ENCODE measurements around the gene PDE3B. TPM values are rescaled to one million over a fixed set of nuclear protein-coding genes. Genes with fewer than 3 reads are reported as not detected.
A peak's percentile ranks its signal among the peaks of the same experiment; 100 is the strongest.
"Not testable (repeated sequence)": the region's sequence is repeated elsewhere in the genome, so short reads cannot be mapped to it uniquely, and the experiment has no call there.

Gene PDE3B
- total RNA-seq = 10 to 100 TPM; 17.4 to 64.6 TPM

DNA sequence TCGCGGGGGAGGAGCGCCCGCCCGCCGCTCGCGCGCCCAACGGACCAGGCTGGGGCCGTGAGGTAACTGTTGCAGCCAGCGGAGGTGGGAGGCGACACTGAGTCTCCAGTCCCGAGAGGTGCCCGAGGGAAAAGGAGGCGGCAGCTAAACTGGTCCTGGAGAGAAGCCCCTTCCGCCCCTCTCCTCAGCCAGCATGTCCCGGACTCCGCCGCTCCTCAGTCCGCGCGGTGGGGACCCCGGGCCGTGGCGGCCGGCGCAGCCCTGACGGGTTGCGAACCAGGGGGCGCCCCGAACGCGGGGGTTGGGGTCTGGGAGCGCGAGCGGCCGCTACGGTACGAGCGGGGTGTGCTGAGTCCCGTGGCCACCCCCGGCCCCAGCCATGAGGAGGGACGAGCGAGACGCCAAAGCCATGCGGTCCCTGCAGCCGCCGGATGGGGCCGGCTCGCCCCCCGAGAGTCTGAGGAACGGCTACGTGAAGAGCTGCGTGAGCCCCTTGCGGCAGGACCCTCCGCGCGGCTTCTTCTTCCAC lies at the start of gene PDE3B:
Gene PDE3B, plus strand, starts transcription at position 108 of the 529 bp plus-strand sequence. Its CDS starts 272 bp downstream, at position 380.
- intact Hi-C loops (cut with DNase I) = no loop called here
- 0% methylated on average over 57 of the region's 59 CpGs; no CpG with 5 or more reads in 1 of the 2 donors for WGBS, 2 donors
- H3K9me3 ChIP-seq = no peaks in the 10 kb centered on the region
- TF ChIP-seq, protein P1, sequence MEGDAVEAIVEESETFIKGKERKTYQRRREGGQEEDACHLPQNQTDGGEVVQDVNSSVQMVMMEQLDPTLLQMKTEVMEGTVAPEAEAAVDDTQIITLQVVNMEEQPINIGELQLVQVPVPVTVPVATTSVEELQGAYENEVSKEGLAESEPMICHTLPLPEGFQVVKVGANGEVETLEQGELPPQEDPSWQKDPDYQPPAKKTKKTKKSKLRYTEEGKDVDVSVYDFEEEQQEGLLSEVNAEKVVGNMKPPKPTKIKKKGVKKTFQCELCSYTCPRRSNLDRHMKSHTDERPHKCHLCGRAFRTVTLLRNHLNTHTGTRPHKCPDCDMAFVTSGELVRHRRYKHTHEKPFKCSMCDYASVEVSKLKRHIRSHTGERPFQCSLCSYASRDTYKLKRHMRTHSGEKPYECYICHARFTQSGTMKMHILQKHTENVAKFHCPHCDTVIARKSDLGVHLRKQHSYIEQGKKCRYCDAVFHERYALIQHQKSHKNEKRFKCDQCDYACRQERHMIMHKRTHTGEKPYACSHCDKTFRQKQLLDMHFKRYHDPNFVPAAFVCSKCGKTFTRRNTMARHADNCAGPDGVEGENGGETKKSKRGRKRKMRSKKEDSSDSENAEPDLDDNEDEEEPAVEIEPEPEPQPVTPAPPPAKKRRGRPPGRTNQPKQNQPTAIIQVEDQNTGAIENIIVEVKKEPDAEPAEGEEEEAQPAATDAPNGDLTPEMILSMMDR (IDR thresholded peaks at IDR 0.05) = peak in 3 of 7 experiments; percentile 10 to 30 (median 12)
- TF ChIP-seq POLR2A (IDR thresholded peaks at IDR 0.05) = peak; percentile 85 to 93 (median 92)
- peak within 1 kb of the TSS; percentile 88 to 96 for H3K4me3 ChIP-seq
- H3K27me3 ChIP-seq = no peaks in the 10 kb centered on the region
- H3K27ac ChIP-seq = peak within 1 kb of the TSS; percentile 74 to 95 (median 90)
- H3K36me3 ChIP-seq (replicated peaks in 1 of 2; ENCODE audit: insufficient read depth in 1 of 2, low read depth in 2 of 2) = no peaks in the 10 kb centered on the region
- DNase-seq (peak; percentile 88 to 92 (median 90)), ATAC-seq (peak; percentile 90)
- peaks cover 19% of the 10 kb centered on the region for H3K4me1 ChIP-seq

DNA sequence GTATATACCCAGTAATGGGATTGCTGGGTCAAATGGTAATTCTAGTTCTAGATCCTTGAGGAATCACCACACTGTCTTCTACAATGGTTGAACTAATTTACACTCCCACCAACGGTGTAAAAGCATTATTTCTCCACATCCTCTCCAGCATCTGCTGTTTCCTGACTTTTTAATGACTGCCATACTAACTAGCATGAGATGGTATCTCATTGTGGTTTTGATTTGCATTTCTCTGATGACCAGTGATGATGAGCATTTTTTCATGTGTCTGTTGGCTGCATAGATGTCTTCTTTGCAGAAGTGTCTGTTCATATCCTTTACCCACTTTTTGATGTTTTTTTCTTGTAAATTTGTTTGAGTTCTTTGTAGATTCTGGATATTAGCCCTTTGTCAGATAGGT lies 48.3 kb upstream of the PDE3B start:
- H3K4me1 ChIP-seq; H3K27ac ChIP-seq; H3K9me3 ChIP-seq; H3K27me3 ChIP-seq; ATAC-seq; DNase-seq; H3K36me3 ChIP-seq (replicated peaks in 1 of 2; ENCODE audit: insufficient read depth in 1 of 2, low read depth in 2 of 2); H3K4me3 ChIP-seq; intact Hi-C loops (cut with DNase I): not testable (repeated sequence)
- WGBS, 2 donors = 74 to 86% methylated on average over 1 of the region's 1 CpG

DNA sequence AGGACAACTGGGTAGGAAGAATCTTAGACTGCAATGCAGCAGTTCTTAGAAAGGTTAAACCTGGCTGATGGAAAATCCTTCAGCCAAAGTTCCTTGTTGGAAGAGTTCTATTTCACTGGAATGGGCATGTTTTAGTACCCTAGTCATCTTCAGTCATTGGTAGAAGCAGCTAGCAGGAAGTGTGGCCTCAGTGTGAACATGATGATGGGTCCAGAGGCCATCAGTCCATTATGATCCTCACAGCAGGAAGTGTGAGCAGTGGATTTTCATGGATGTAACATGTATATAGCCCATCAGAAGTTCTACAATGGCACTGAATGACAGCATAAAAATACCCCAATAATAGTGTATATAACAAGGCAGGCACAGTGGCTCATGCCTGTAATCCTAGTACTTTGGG lies 35.9 kb upstream of the PDE3B start:
- Histone ChIP-seq H3K4me3 (no peak overlapping the region), H3K4me1 (no peaks in the 10 kb centered on the region), H3K36me3 (replicated peaks in 1 of 2; ENCODE audit: insufficient read depth in 1 of 2, low read depth in 2 of 2) (no peaks in the 10 kb centered on the region), H3K27me3 (no peaks in the 10 kb centered on the region), H3K9me3 (no peaks in the 10 kb centered on the region), H3K27ac (no peak overlapping the region)
- intact Hi-C loops (cut with DNase I) = no loop called here
- DNase-seq (no peak), ATAC-seq (no peak)
- no peak for TF ChIP-seq POLR2A (IDR thresholded peaks at IDR 0.05)
- TF ChIP-seq, protein P1 (IDR thresholded peaks at IDR 0.05) = no peak

DNA sequence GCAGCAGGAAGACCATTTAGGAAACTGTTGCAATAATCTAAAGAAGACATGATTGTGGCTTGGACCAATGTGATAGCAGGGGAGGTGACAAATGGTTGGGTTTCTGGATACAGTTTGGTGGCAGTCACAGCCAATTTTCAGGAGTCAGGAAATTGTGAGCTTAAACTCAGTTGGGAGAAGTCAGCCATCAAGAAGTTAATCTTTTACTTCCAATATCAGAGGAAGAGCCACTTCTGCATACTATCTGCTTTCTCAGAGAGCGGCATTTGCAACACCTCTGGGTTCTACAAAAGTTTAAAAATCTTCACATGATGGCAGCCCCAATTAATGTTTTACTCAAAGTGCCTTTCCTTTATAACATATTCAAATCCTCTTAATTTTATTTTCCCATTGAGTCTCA lies 33.7 kb upstream of the PDE3B start:
- H3K27me3 ChIP-seq = no peaks in the 10 kb centered on the region
- intact Hi-C loops (cut with DNase I) = no loop called here
- H3K27ac ChIP-seq = no peak overlapping the region
- no peak for ATAC-seq
- no peaks in the 10 kb centered on the region for H3K4me1 ChIP-seq
- TF ChIP-seq, protein P1 (IDR thresholded peaks at IDR 0.05) = no peak
- TF ChIP-seq POLR2A (IDR thresholded peaks at IDR 0.05) = no peak
- no peaks in the 10 kb centered on the region for H3K36me3 ChIP-seq (replicated peaks in 1 of 2; ENCODE audit: insufficient read depth in 1 of 2, low read depth in 2 of 2)
- WGBS, 2 donors = 76 to 89% methylated on average over 1 of the region's 1 CpG
- no peaks in the 10 kb centered on the region for H3K9me3 ChIP-seq
- no peak overlapping the region for H3K4me3 ChIP-seq
- no peak for DNase-seq

DNA sequence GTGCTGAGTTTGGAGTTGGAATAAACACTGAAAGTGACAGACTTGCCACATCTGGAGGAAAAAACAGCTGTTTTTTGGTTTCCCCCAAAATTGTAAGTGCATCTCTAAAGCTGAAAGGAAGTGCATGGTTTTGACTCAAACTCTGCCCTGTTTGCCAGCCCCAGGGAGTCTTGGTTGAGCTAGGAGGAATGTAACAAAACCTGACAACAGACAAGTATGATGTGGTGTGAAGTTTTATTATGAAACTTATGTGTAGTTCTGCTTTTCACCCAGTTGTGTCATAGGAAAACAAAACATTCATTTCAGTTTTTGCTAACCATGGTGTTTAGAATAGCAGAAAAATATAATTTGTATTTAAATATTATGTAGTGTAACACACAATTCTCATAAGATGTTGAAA lies 31.7 kb upstream of the PDE3B start:
- intact Hi-C loops (cut with DNase I) = no loop called here
- ATAC-seq = no peak

More for the DNA sequence above, 31.7 kb upstream of the PDE3B start:
- Histone ChIP-seq H3K36me3 (replicated peaks in 1 of 2; ENCODE audit: insufficient read depth in 1 of 2, low read depth in 2 of 2) (no peaks in the 10 kb centered on the region), H3K27me3 (no peaks in the 10 kb centered on the region), H3K9me3 (no peaks in the 10 kb centered on the region), H3K27ac (no peak overlapping the region), H3K4me3 (no peak overlapping the region), H3K4me1 (no peaks in the 10 kb centered on the region)
- DNase-seq = no peak
- no peak for TF ChIP-seq POLR2A (IDR thresholded peaks at IDR 0.05)
- TF ChIP-seq, protein P1 (IDR thresholded peaks at IDR 0.05) = no peak
